ENCODE results near the gene RAB8A. TPM values are rescaled to one million over a fixed set of nuclear protein-coding genes. Genes with fewer than 3 reads are reported as not detected.

Gene RAB8A
- polyA plus RNA-seq, 1 donor from 2014 or later: 29.8 TPM

DNA sequence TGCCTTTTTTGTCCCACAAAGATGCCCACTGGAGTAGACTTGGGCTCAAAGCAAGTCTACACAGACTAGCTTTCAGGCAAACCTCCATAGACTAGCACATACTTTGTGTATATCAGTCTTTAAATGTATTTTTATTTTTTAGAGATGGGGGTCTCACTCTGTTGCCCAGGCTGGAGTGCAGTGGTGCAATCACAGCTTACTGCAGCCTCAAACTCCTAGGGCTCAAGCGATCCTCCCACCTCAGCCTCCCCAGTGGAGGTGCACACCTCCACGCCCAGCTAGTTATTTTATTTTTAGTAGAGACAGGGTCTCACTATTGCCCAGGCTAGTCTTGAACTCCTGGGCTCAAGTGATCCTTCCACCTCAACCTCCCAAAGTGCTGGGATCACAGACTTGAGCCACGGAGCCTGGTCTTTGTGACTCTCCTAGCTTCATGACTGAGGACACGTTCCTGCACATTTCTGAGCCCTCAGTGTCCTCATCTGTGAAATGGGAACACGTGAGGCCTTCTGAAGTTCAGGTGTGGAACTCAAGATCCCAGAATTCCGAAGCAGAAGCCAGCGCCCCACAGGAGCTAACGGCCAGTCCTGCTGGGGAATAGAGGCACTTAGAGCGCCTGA is 40.5 kb upstream of the RAB8A start:
- H3F3A ChIP-seq (ENCODE audit: insufficient read depth, low read length, poor library complexity, severe bottlenecking): peaks cover 6% of the 10 kb centered on the region
- no peaks in the 10 kb centered on the region for H3K9me3 ChIP-seq (ENCODE audit: low read length)
- no peak overlapping the region for H3K27ac ChIP-seq (ENCODE audit: low read length)
- H3K4me2 ChIP-seq (ENCODE audit: low read length): no peak overlapping the region
- H4K20me1 ChIP-seq (ENCODE audit: insufficient read depth): no peaks in the 10 kb centered on the region
- TF ChIP-seq CTCF (IDR thresholded peaks at IDR 0.05; ENCODE audit: poor library complexity, severe bottlenecking): no peak
- no peak for TF ChIP-seq SMC3 (conservative IDR thresholded peaks at IDR 0.05; ENCODE audit: poor library complexity)
- TF ChIP-seq POLR2AphosphoS5 (IDR thresholded peaks at IDR 0.05): no peak
- TF ChIP-seq, protein P1, sequence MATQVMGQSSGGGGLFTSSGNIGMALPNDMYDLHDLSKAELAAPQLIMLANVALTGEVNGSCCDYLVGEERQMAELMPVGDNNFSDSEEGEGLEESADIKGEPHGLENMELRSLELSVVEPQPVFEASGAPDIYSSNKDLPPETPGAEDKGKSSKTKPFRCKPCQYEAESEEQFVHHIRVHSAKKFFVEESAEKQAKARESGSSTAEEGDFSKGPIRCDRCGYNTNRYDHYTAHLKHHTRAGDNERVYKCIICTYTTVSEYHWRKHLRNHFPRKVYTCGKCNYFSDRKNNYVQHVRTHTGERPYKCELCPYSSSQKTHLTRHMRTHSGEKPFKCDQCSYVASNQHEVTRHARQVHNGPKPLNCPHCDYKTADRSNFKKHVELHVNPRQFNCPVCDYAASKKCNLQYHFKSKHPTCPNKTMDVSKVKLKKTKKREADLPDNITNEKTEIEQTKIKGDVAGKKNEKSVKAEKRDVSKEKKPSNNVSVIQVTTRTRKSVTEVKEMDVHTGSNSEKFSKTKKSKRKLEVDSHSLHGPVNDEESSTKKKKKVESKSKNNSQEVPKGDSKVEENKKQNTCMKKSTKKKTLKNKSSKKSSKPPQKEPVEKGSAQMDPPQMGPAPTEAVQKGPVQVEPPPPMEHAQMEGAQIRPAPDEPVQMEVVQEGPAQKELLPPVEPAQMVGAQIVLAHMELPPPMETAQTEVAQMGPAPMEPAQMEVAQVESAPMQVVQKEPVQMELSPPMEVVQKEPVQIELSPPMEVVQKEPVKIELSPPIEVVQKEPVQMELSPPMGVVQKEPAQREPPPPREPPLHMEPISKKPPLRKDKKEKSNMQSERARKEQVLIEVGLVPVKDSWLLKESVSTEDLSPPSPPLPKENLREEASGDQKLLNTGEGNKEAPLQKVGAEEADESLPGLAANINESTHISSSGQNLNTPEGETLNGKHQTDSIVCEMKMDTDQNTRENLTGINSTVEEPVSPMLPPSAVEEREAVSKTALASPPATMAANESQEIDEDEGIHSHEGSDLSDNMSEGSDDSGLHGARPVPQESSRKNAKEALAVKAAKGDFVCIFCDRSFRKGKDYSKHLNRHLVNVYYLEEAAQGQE (IDR thresholded peaks at IDR 0.05; ENCODE audit: borderline replicate concordance): no peak
- no peak overlapping the region for H2AFZ ChIP-seq (ENCODE audit: low read depth, low read length)
- no peaks in the 10 kb centered on the region for H3K79me2 ChIP-seq (replicated peaks; ENCODE audit: insufficient read depth, low read length)
- no peak overlapping the region for H3K9ac ChIP-seq (ENCODE audit: low read length)
- H3K4me3 ChIP-seq (ENCODE audit: low read length): no peak overlapping the region
- no peaks in the 10 kb centered on the region for H3K9me2 ChIP-seq (ENCODE audit: insufficient read depth, low read length)
- H3K27me3 ChIP-seq (ENCODE audit: insufficient read depth, low read depth, low read length): no peaks in the 10 kb centered on the region
- H3K36me3 ChIP-seq (ENCODE audit: insufficient read depth, low read length): no peaks in the 10 kb centered on the region

DNA sequence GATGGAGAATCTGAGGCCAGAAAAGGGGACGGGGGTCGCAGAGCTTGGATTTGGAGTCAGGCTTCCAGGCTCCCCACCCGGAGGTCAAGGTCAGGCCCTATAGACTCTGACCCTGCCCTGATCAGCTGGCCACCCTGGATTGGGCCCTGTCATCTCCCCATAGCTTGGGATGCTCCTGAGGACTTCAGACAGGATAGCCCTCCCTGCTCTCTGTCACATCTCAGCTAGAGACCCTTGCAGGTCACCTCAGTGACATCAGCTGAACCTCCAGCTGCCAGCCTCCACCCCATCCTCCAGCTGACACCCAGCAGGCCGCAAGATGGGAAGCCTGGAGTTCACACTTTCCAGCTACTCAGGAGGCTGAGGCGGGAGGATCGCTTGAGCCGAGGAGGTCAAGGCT is 38.2 kb upstream of the RAB8A start:
- H3K9ac ChIP-seq (ENCODE audit: low read length): no peak overlapping the region
- no peaks in the 10 kb centered on the region for H3K27me3 ChIP-seq (ENCODE audit: insufficient read depth, low read depth, low read length)
- H3K9me3 ChIP-seq (ENCODE audit: low read length): no peaks in the 10 kb centered on the region
- no peak overlapping the region for H3K4me3 ChIP-seq (ENCODE audit: low read length)
- peaks cover 13% of the 10 kb centered on the region for H3K79me2 ChIP-seq (replicated peaks; ENCODE audit: insufficient read depth, low read length)
- no peak overlapping the region for H3K4me2 ChIP-seq (ENCODE audit: low read length)
- H3K27ac ChIP-seq (ENCODE audit: low read length): no peak overlapping the region
- no peaks in the 10 kb centered on the region for H4K20me1 ChIP-seq (ENCODE audit: insufficient read depth)
- H2AFZ ChIP-seq (ENCODE audit: low read depth, low read length): no peak overlapping the region
- H3K36me3 ChIP-seq (ENCODE audit: insufficient read depth, low read length): no peaks in the 10 kb centered on the region
- H3K9me2 ChIP-seq (ENCODE audit: insufficient read depth, low read length): no peaks in the 10 kb centered on the region
- TF ChIP-seq SMC3 (conservative IDR thresholded peaks at IDR 0.05; ENCODE audit: poor library complexity): no peak
- no peak for TF ChIP-seq EZH2 (IDR thresholded peaks at IDR 0.05; ENCODE audit: borderline replicate concordance, insufficient read depth, low read length, poor library complexity, severe bottlenecking)
- TF ChIP-seq CTCF (IDR thresholded peaks at IDR 0.05; ENCODE audit: poor library complexity, severe bottlenecking): no peak
- no peak for TF ChIP-seq TAF1 (IDR thresholded peaks at IDR 0.05; ENCODE audit: low read depth)
- TF ChIP-seq EP300 (conservative IDR thresholded peaks at IDR 0.05; ENCODE audit: poor library complexity, severe bottlenecking): no peak
- no peak for TF ChIP-seq RAD21 (conservative IDR thresholded peaks at IDR 0.05)
- TF ChIP-seq POLR2AphosphoS5 (IDR thresholded peaks at IDR 0.05): no peak
- TF ChIP-seq, protein P1 (IDR thresholded peaks at IDR 0.05; ENCODE audit: borderline replicate concordance): no peak
- no peak for TF ChIP-seq MXI1 (conservative IDR thresholded peaks at IDR 0.05; ENCODE audit: poor library complexity, severe bottlenecking)
- H3F3A ChIP-seq (ENCODE audit: insufficient read depth, low read length, poor library complexity, severe bottlenecking): peaks cover 6% of the 10 kb centered on the region

All from neural cell (in vitro differentiated cells).